GM18858 (cell line): ENCODE data around the gene BGN.
A peak's percentile ranks its signal among the peaks of the same experiment; 100 is the strongest.

Source experiments
- ATAC-seq: cut with Tn5 transposase; IDR thresholded peaks from one replicate; pipeline ENCODE4 v1.9.1; 2021; ENCODE audit not compliant: unreplicated experiment

BGN gene

DNA sequence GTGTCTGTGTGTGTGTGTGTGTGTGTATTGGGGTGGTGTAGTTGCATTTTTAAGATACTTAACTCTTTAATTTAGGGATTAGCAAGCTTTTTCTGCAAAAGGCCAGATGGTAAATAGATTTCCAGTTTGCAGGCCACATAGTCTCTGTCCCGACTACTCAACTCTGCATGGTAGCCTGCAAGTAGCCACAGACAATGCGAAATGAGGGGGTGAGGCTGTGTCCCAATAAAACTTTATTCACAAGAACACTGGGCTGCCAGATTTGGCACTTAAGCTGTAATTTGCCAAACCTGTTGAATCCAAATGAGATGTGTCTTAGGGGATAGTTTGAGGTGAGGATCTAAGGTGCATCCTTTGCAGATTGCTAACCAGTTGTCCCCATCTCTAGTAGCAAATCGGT lies 29.5 kb downstream of the BGN start:
- no peak for ATAC-seq

GRCh38 chrX:153525451-153525850 lies 30.7 kb downstream of the BGN start:
- no peak for ATAC-seq

- ATAC-seq = no peak
Observed at GRCh38 chrX:153526042-153526441, 31.3 kb downstream of the BGN start.

DNA sequence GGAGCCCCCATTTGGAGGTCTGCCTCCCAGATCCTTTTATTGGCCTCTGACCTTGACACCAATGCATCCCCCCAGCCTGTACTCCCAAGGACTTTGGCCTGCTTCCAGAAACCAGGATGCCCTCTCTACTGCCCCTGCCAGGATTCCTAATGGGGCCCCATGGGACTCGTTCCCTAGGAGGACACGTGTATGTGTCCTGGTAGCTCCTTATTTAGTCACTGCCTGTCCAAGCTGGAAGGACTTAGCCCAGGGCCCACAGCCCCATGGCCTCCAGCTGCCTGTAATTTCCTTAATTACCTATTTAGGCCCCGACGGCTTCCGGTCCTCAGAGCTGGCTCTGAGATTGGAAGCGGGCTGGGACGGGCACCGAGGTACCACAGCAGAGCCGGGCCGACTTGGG lies 32.0 kb downstream of the BGN start:
- ATAC-seq = no peak

DNA sequence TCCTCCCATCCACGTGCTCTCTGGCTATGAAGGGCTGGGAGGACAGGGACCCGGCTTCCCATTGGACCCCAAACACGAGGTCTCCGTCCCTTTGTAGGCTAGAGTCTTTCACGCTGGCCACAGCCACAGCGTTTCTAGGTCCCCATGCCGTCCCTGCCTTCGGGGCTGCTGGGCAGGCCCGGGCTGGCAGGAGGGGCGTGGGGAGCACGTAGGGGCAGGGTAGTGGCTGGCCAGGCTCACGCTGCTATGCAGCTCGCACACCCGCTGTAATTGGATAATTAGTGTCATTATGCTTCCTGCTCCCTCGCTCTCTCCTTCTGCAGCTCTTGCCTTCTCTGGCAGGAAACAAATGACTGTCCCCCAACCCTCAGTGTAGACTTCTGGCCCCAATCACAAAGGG lies 32.4 kb downstream of the BGN start:
- no peak for ATAC-seq

GRCh38 chrX:153530411-153531129 lies 35.8 kb downstream of the BGN start:
- ATAC-seq = no peak

DNA sequence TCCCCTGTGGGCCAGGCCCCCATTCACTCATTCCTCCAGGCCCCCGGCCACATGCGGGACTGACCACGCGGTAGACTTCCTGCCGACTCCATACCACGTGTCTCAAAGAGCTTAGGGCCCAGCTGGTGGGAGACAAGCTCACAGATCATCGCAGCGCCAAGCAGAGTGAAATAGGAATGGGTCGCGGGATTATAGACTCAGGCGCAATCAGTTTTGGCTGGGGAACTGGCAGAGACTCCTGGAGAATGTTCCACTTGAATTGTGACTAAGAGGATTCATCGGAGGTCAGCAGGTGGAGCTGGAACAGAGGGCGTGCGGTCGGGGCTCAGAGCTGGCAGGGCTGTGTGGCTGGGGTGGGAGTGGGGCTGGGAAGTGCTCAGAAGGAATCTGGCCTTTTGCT lies 38.3 kb downstream of the BGN start:
- no peak for ATAC-seq

GRCh38 chrX:153537080-153537479 lies 42.3 kb downstream of the BGN start:
- no peak for ATAC-seq

DNA sequence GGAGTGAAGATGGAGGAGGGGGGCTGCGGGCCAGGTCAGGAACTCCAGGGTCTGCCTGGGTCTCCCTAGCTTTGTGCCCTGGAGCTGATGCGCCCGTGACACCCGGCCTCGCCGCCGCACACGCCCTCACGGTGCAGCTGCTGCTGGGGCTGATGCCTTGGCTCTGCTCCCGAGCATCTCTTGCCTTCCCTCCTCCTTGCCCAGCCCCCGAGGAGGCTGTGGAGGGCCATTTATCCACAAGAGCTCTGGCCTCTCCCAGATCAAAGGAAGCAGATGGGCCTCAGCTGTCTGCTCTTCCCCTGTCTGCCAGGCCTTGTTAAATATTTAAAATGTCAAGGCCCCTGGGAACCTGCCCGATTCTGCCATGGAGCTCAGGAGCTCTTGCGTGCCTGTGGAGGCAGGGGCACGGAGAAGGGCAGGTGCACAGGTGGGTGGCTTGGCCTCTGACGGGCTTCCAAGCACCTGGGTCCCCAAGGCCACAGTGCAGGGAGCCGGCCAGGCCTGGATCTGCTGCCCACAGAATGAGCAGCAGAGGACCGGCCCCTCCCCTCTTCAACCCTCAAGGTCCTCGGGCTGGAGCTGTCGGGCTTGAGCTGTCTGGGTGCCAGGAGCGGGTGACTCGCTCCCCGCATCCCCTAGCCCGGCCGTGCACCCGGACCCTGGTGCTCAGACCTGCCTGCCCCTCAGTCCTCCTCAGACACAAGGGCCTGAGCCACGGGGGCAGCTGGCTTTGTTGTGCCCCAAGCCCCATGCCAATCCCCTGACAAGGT lies 42.9 kb downstream of the BGN start:
- no peak for ATAC-seq

DNA sequence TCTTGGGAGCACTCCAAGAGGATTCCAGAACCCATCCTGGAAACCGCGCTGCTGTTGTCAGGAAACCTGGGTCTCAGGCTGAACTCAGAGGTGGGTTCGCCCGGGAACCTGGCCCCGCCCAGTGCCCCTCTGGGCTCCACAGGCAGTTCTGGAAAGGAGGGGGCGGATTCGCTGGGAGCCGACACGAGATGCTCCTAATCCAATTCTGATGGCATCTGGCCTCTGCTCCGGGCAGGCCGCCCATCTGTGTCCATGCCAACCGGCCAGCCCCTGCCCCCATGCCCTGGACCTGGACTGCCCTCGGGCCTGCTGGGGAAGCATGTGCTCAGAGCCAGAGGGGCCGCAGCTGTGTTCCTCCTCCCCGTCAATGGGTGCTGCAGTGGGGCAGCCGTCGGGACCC lies 43.6 kb downstream of the BGN start:
- no peak for ATAC-seq

GRCh38 chrX:153539171-153539978 lies 44.6 kb downstream of the BGN start:
- ATAC-seq = peak; percentile 62

- no peak for ATAC-seq
Observed at GRCh38 chrX:153539979-153540358, 45.2 kb downstream of the BGN start.

GRCh38 chrX:153544727-153545126 lies 49.9 kb downstream of the BGN start:
- no peak for ATAC-seq

- no peak for ATAC-seq
Observed at GRCh38 chrX:153546386-153546785, 51.6 kb downstream of the BGN start.

GRCh38 chrX:153547195-153547594 lies 52.4 kb downstream of the BGN start:
- no peak for ATAC-seq

- no peak for ATAC-seq
Observed at GRCh38 chrX:153549231-153549630, 54.5 kb downstream of the BGN start.

GRCh38 chrX:153549807-153550206 lies 55.0 kb downstream of the BGN start:
- ATAC-seq = no peak

GRCh38 chrX:153551135-153551534 lies 56.4 kb downstream of the BGN start:
- no peak for ATAC-seq

- no peak for ATAC-seq
Observed at GRCh38 chrX:153554519-153555167, 59.9 kb downstream of the BGN start.

DNA sequence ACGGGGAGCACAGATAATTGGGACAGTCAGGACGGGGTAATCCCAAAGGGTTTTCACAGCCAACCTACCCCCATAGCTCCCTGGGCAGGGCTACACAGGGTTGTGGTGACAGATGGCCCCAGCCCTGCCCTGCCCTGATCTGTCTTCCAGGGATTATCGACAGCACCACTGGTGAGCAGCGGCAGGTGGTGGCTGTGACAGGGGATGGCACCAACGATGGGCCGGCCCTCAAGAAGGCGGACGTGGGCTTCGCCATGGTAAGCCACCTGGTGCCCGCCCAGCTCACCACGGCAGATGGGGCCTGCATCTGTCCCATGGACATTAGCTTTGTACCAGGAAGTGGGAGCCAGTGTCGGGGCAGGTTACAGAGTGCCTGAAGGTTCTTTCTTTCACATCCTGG lies 62.0 kb downstream of the BGN start:
- no peak for ATAC-seq

- no peak for ATAC-seq
Observed at GRCh38 chrX:153557618-153558355, 63.0 kb downstream of the BGN start.
